ENCODE data around the gene WNT9A. TPM values are rescaled to one million over a fixed set of nuclear protein-coding genes. Genes with fewer than 3 reads are reported as not detected.

The WNT9A gene
- total and polyA plus RNA-seq, 4 donors, result 1.9 to 6.4 (median 5.2) TPM

DNA sequence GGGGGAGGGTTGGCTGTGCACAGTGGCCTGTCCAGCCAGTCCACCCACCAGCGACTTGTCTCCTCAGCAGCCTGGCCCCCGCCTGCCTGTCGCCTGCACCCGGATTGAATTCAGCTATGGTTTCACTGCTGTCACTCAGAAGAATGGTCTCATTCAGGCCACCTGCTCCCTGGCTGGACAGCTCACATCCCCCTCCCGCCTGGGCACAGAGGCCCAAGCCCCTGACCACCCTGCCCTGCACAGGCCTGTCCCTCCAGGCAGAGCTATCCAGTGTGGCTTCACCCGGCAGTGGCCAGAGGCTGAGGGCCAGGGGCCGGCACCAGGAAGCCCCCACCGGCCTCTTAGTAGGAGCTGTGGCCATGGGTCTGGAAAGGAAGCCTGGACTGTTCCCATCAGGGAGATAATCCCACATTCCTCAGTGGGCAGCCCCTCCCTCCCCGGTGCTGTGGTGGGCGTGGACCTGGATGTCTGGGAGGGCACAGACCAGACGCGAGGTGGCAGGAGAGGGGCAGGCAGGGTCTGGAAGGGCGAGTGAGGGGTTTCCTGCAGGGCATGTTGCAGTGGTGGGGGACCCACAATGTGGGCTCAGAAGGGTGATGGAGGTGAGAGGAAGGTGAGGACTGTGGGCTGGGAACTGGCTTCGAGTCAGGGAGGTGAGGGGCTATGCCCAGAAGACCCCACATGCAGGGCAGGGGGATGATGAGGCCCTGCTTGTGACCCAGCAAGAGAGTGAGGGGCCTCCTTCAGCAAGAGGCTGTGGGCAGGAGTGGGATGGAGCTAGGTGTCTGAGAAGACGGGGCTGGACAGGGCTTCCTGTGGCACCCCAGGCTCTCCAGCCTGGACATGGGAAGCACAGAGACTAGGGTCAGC lies 30.4 kb downstream of the WNT9A start:
- no peaks in the 10 kb centered on the region for H3K9me3 ChIP-seq (ENCODE audit: control insufficient read depth, insufficient read depth, low read length)
- WGBS (ENCODE audit: insufficient coverage), result 45% methylated on average over 10 of the region's 15 CpGs
- H3K4me3 ChIP-seq (ENCODE audit: low read depth, low read length), result no peak overlapping the region
- peak overlapping the region; percentile 27 for H3K27ac ChIP-seq (ENCODE audit: low read depth, low read length)
- no peaks in the 10 kb centered on the region for H3K27me3 ChIP-seq (ENCODE audit: control insufficient read depth, insufficient read depth, low read length)
- peak in 1 of 6 donors; percentile 69 for DNase-seq (ENCODE audit: low read depth in 4 of 6, low spot score in 6 of 6)
- peaks cover 19% of the 10 kb centered on the region for H3K36me3 ChIP-seq (ENCODE audit: control insufficient read depth, insufficient read depth, low read length)
- peaks cover 71% of the 10 kb centered on the region for H3K4me1 ChIP-seq (ENCODE audit: control insufficient read depth, insufficient read depth, low read length)

DNA sequence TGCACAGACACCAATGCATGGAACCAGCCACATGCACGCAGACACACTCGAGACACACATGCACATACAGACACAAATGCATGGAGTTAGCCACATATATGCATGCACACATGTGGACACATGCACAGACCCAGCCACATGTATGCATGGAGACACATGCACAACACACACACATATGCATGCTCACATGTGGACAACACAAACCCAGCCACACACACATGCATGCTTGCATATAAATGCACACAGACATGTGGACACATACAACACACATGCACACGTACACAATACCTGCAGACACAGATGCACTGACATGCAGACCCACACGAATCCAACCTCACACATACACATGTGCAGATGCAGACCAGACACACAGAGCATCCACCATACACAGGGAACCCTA lies 31.1 kb downstream of the WNT9A start:
- 95% methylated on average over 4 of the region's 4 CpGs for WGBS (ENCODE audit: insufficient coverage)
- Histone ChIP-seq H3K27ac (ENCODE audit: low read depth, low read length) (no peak overlapping the region), H3K36me3 (ENCODE audit: control insufficient read depth, insufficient read depth, low read length) (peaks cover 12% of the 10 kb centered on the region), H3K27me3 (ENCODE audit: control insufficient read depth, insufficient read depth, low read length) (no peaks in the 10 kb centered on the region), H3K4me1 (ENCODE audit: control insufficient read depth, insufficient read depth, low read length) (peaks cover 68% of the 10 kb centered on the region), H3K9me3 (ENCODE audit: control insufficient read depth, insufficient read depth, low read length) (no peaks in the 10 kb centered on the region), H3K4me3 (ENCODE audit: low read depth, low read length) (no peak overlapping the region)
- no peak for DNase-seq (ENCODE audit: low read depth in 4 of 6, low spot score in 6 of 6)

DNA sequence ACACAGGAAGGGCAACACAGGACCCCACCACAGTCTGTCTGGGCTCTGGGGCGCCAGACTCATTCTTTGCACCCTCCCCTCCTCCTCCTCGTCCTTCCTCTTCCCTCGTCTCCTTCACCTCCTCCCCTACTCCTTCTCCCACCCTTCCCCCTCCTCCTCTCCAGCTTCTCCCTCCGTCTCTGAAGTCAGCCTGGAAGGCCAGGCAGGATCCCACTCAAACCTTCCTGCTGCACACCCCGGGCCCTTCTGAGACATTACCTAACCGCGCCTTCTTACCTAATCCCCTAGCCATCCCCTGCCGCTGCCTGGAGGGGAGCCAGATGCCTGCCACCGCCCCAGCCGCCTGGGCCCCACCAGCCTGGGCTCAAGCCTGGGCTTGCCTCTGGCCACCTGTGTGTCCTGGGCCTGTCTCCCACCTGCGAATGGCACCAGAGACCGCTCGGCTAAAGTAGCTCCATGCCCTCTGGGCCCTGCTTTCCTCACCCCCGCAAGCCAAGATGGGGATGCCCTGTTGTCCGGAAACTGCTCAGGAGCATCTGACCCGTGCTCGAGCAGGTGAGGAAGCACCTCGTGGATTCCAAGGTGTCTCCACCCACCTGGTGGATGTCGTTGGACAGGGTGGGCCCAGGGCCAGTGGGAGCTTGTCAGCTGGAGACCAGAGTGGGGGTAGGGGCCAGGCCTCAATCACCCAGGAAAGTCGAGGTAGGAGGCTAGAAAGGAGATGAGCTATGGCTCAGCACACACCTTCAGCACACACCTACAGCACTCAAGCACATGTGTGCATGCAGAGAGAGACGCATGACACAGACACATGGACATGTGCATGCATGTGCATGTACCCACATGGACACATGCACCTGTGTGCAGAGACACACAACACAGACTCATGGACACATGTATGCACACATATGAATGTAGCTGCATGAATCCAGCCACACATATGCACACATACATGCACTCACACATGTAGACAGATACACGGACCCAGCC lies 31.9 kb downstream of the WNT9A start:
- H3K4me3 ChIP-seq (ENCODE audit: low read depth, low read length), result no peak overlapping the region
- H3K36me3 ChIP-seq (ENCODE audit: control insufficient read depth, insufficient read depth, low read length), result peaks cover 4% of the 10 kb centered on the region
- peaks cover 68% of the 10 kb centered on the region for H3K4me1 ChIP-seq (ENCODE audit: control insufficient read depth, insufficient read depth, low read length)
- no peaks in the 10 kb centered on the region for H3K27me3 ChIP-seq (ENCODE audit: control insufficient read depth, insufficient read depth, low read length)
- H3K9me3 ChIP-seq (ENCODE audit: control insufficient read depth, insufficient read depth, low read length), result no peaks in the 10 kb centered on the region
- no peak overlapping the region for H3K27ac ChIP-seq (ENCODE audit: low read depth, low read length)
- DNase-seq (ENCODE audit: low read depth in 4 of 6, low spot score in 6 of 6), result no peak
- 78% methylated on average over 21 of the region's 22 CpGs for WGBS (ENCODE audit: insufficient coverage)

DNA sequence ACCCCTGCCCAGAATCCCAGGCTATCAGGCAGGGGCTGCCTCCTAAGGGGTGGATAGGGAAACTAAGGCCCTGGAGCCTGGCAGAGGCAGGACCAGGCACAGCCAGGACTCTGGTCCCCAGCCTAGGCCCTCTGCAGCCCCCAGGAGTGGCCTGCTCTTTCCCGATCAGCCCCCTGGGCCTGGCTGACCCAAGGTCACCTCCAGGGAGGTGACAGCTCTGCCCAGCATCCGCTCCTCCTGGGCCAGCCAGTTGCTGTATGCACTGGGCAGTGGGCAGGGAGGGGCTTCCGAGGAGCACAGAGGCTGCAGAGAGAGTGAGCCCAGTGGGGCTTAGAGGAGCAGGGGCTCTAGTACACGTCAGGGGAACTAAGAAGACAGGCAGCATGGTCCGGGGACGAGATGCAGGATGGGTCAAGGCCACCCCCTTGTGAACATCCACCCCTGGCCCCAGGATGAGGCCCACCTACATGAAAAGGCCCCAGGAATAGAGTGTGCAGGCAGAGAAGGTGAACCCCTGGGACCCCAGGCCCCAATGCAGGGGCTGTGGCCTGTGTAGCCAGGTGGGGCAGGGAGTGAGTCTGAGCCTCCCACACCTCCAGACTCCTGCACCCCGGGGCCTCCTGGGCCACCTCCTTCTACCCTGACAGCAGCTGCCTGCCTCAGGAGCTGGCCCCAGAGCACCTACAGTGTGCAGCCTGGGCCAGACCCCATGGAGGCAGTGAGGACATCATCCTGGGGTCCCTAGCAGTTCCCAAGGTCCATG lies 32.8 kb downstream of the WNT9A start:
- WGBS (ENCODE audit: insufficient coverage), result 60% methylated on average over 6 of the region's 7 CpGs
- H3K27ac ChIP-seq (ENCODE audit: low read depth, low read length), result peak overlapping the region; percentile 44
- no peaks in the 10 kb centered on the region for H3K9me3 ChIP-seq (ENCODE audit: control insufficient read depth, insufficient read depth, low read length)
- H3K4me1 ChIP-seq (ENCODE audit: control insufficient read depth, insufficient read depth, low read length), result peaks cover 68% of the 10 kb centered on the region
- H3K4me3 ChIP-seq (ENCODE audit: low read depth, low read length), result no peak overlapping the region
- DNase-seq (ENCODE audit: low read depth in 4 of 6, low spot score in 6 of 6), result no peak
- H3K27me3 ChIP-seq (ENCODE audit: control insufficient read depth, insufficient read depth, low read length), result no peaks in the 10 kb centered on the region
- H3K36me3 ChIP-seq (ENCODE audit: control insufficient read depth, insufficient read depth, low read length), result peaks cover 2% of the 10 kb centered on the region

DNA sequence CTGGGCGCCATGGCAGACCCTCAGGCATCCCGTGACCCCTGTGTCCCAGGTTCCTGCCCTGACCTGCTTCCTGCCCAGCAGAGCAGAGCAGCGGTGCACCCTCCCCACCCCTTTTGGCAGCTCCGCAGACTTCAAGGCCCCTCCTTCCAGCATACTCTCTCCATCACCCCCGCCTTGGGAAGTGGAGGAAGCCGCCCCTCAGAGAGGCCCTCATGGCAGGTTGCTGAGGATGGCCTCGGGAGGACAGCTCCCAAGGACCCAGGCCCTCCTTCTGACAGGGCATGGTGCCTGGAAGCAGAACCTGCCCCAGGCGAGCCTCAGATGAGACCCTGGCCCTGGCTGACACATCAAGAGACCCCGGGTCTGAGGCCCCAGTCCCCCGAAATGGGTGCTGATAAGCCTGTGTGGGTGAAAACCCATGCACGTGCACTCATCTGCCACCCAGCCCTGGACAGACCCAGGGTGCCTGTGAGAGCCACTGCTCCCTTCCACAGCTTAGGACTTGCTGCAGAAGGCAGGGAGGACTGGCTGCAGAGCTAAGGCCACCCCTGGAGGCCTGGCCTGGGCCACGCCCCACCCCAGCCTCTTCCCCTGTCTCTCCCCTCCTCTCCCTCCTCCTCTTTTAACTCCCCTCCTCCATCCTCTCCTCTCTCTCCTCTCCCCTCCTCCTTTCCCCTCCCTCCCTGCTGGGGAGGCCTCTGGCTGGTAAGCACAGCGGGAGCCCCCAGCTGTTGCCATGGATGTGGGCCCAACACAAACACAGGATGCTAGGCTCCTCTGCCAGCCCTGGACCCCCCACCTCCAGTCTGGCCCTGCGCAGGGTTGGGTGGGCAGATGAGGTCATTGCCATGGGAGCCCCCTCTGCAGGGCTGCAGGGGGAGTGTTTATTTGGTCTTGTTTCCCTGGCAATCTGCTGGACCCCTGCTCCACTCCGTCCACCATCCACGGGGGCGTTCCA lies 33.7 kb downstream of the WNT9A start:
- Histone ChIP-seq H3K4me3 (ENCODE audit: low read depth, low read length) (no peak overlapping the region), H3K36me3 (ENCODE audit: control insufficient read depth, insufficient read depth, low read length) (peaks cover 2% of the 10 kb centered on the region), H3K9me3 (ENCODE audit: control insufficient read depth, insufficient read depth, low read length) (no peaks in the 10 kb centered on the region), H3K27ac (ENCODE audit: low read depth, low read length) (no peak overlapping the region), H3K4me1 (ENCODE audit: control insufficient read depth, insufficient read depth, low read length) (peaks cover 59% of the 10 kb centered on the region), H3K27me3 (ENCODE audit: control insufficient read depth, insufficient read depth, low read length) (no peaks in the 10 kb centered on the region)
- peak in 3 of 6 donors; percentile 51 to 80 (median 75) for DNase-seq (ENCODE audit: low read depth in 4 of 6, low spot score in 6 of 6)
- whole genome bisulfite sequencing (ENCODE audit: insufficient coverage), result 54% methylated on average over 16 of the region's 17 CpGs

DNA sequence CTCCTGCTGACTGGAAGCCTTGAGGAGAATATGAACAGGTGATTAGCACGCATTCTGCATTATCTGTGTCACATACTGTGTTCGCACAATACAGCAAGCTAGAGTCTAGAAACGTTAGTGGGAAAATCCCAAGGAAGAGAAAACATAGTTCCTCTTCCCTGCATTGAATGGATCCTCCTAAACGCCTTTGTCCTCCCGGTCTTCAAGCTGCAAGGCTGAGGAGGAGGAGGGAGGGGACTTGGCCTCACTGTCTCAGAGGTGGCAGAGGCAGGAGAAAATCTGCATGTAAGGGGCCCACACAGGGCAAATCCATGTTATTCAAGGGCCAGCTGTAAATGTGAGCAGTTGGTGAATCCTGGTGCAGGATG lies 34.4 kb downstream of the WNT9A start:
- Histone ChIP-seq H3K4me3 (ENCODE audit: low read depth, low read length) (no peak overlapping the region), H3K4me1 (ENCODE audit: control insufficient read depth, insufficient read depth, low read length) (peaks cover 58% of the 10 kb centered on the region), H3K27me3 (ENCODE audit: control insufficient read depth, insufficient read depth, low read length) (no peaks in the 10 kb centered on the region), H3K27ac (ENCODE audit: low read depth, low read length) (no peak overlapping the region), H3K9me3 (ENCODE audit: control insufficient read depth, insufficient read depth, low read length) (no peaks in the 10 kb centered on the region), H3K36me3 (ENCODE audit: control insufficient read depth, insufficient read depth, low read length) (peaks cover 2% of the 10 kb centered on the region)
- peak in 1 of 6 donors; percentile 64 for DNase-seq (ENCODE audit: low read depth in 4 of 6, low spot score in 6 of 6)
- WGBS (ENCODE audit: insufficient coverage), result no CpG with 5 or more reads among the region's 5 CpGs

DNA sequence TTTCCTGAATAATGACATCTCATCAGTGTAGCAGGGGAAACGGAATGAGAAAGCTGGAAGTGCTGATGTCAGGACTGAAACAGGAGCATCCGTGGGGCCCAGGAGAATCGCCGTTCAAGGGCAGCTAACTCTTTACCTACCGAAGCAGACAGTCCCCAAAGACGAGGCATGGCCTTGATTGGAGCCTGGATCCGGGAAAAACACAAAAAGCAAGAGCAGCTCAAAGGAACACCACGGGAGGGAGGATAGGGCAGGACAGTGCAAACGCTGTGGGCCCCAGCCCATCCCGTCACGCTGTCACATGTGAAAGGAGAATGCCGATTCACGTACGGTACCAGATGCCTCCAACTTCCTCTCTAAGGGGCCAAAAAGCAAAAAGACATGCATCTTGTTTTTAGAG lies 34.9 kb downstream of the WNT9A start:
- H3K4me1 ChIP-seq (ENCODE audit: control insufficient read depth, insufficient read depth, low read length), result peaks cover 57% of the 10 kb centered on the region
- 2% methylated on average over 9 of the region's 14 CpGs for WGBS (ENCODE audit: insufficient coverage)
- H3K27ac ChIP-seq (ENCODE audit: low read depth, low read length), result no peak overlapping the region
- DNase-seq (ENCODE audit: low read depth in 4 of 6, low spot score in 6 of 6), result peak in 1 of 6 donors; percentile 52
- H3K4me3 ChIP-seq (ENCODE audit: low read depth, low read length), result no peak overlapping the region
- peaks cover 2% of the 10 kb centered on the region for H3K36me3 ChIP-seq (ENCODE audit: control insufficient read depth, insufficient read depth, low read length)
- H3K27me3 ChIP-seq (ENCODE audit: control insufficient read depth, insufficient read depth, low read length), result no peaks in the 10 kb centered on the region
- no peaks in the 10 kb centered on the region for H3K9me3 ChIP-seq (ENCODE audit: control insufficient read depth, insufficient read depth, low read length)

DNA sequence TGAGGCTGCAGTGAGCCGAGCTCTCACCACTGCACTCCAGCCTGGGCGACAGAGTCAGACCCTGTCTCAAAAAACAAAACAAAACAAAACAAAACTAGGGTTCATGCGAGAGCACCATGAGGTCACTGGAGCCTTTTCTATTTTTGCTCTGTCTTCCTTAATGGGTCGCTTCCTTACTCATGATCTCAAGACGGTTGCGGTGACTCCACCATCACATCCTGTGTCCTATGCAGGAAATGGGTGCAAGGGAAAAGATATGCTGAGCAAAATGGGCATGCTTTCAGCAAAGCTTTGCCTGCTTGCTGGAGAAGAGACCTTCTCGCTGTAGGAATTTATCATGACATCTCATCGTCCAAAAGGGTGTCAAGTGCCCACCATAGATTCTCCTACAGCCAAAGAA lies 36.4 kb downstream of the WNT9A start:
- no peaks in the 10 kb centered on the region for H3K9me3 ChIP-seq (ENCODE audit: control insufficient read depth, insufficient read depth, low read length)
- H3K27ac ChIP-seq (ENCODE audit: low read depth, low read length), result no peak overlapping the region
- no peak for DNase-seq (ENCODE audit: low read depth in 4 of 6, low spot score in 6 of 6)
- H3K36me3 ChIP-seq (ENCODE audit: control insufficient read depth, insufficient read depth, low read length), result peaks cover 2% of the 10 kb centered on the region
- H3K4me1 ChIP-seq (ENCODE audit: control insufficient read depth, insufficient read depth, low read length), result peaks cover 52% of the 10 kb centered on the region
- H3K27me3 ChIP-seq (ENCODE audit: control insufficient read depth, insufficient read depth, low read length), result no peaks in the 10 kb centered on the region
- WGBS (ENCODE audit: insufficient coverage), result 97% methylated on average over 6 of the region's 8 CpGs
- no peak overlapping the region for H3K4me3 ChIP-seq (ENCODE audit: low read depth, low read length)
